Measurements from ENCODE around the gene TBL1Y. TPM values are rescaled to one million over a fixed set of nuclear protein-coding genes. Genes with fewer than 3 reads are reported as not detected.

The TBL1Y gene
- total and polyA plus RNA-seq, 2 donors from 2014 or later, result 0.54 TPM; not detected in 1

- H3K4me1 ChIP-seq (ENCODE audit: control insufficient read depth in 2 of 3, insufficient read depth in 2 of 3, low read depth in 1 of 3, low read length in 3 of 3), result peaks cover 0 to 3% (median 0%) of the 10 kb centered on the region in 3 donors
- FAIRE-seq, result no peak
- no peaks in the 10 kb centered on the region for H3K9me3 ChIP-seq (ENCODE audit: control insufficient read depth in 2 of 3, insufficient read depth in 1 of 3, low read length in 3 of 3)
- H3K4me3 ChIP-seq (ENCODE audit: low read length in 3 of 3), result no peak overlapping the region
- no peak overlapping the region for H3K27ac ChIP-seq (ENCODE audit: low read depth in 2 of 2, low read length in 2 of 2)
- H3K9ac ChIP-seq (ENCODE audit: low read length in 3 of 3), result no peak overlapping the region
- intact Hi-C loops (cut with DNase I), result no loop called here
- no peaks in the 10 kb centered on the region for H3K27me3 ChIP-seq (ENCODE audit: control insufficient read depth, insufficient read depth, low read length)
- H3K36me3 ChIP-seq (ENCODE audit: control insufficient read depth in 2 of 3, insufficient read depth in 3 of 3, low read length in 3 of 3), result no peaks in the 10 kb centered on the region
- no peak for DNase-seq
- TF ChIP-seq, protein P1, sequence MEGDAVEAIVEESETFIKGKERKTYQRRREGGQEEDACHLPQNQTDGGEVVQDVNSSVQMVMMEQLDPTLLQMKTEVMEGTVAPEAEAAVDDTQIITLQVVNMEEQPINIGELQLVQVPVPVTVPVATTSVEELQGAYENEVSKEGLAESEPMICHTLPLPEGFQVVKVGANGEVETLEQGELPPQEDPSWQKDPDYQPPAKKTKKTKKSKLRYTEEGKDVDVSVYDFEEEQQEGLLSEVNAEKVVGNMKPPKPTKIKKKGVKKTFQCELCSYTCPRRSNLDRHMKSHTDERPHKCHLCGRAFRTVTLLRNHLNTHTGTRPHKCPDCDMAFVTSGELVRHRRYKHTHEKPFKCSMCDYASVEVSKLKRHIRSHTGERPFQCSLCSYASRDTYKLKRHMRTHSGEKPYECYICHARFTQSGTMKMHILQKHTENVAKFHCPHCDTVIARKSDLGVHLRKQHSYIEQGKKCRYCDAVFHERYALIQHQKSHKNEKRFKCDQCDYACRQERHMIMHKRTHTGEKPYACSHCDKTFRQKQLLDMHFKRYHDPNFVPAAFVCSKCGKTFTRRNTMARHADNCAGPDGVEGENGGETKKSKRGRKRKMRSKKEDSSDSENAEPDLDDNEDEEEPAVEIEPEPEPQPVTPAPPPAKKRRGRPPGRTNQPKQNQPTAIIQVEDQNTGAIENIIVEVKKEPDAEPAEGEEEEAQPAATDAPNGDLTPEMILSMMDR (IDR thresholded peaks at IDR 0.05; ENCODE audit: borderline replicate concordance, extremely low read depth, insufficient read depth), result no peak
Observed at GRCh38 chrY:6989886-6990620, 79.6 kb downstream of the TBL1Y start.

DNA sequence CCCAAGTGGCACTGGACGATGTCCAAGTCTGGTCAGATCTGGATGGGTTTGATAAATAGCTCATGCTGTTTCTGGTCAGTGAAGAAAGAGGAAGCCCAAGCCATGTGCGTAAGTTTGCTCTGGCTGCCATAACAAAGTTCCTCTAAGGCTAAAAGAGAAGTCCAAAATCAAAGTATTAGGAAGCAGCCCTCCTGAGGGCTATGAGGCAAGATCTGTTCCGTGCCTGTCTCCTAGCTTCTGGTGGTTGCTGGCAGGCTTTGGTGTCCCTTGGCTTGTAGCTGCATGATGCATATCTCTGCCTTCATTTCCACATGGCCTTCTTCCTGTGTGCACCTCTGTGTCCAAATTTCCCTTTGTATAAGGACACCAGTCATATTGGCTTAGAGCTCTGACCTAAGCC lies 81.5 kb downstream of the TBL1Y start:
- TF ChIP-seq, protein P1 (IDR thresholded peaks at IDR 0.05; ENCODE audit: borderline replicate concordance, extremely low read depth, insufficient read depth), result no peak
- Histone ChIP-seq H3K4me3 (ENCODE audit: low read length in 3 of 3) (no peak overlapping the region), H3K9me3 (ENCODE audit: control insufficient read depth in 2 of 3, insufficient read depth in 1 of 3, low read length in 3 of 3) (no peaks in the 10 kb centered on the region), H3K9ac (ENCODE audit: low read length in 3 of 3) (no peak overlapping the region), H3K27ac (ENCODE audit: low read depth in 2 of 2, low read length in 2 of 2) (no peak overlapping the region), H3K36me3 (ENCODE audit: control insufficient read depth in 2 of 3, insufficient read depth in 3 of 3, low read length in 3 of 3) (no peaks in the 10 kb centered on the region), H3K27me3 (ENCODE audit: control insufficient read depth, insufficient read depth, low read length) (no peaks in the 10 kb centered on the region), H3K4me1 (ENCODE audit: control insufficient read depth in 2 of 3, insufficient read depth in 2 of 3, low read depth in 1 of 3, low read length in 3 of 3) (peaks cover 0 to 6% (median 5%) of the 10 kb centered on the region in 3 donors)
- intact Hi-C loops (cut with DNase I), result no loop called here
- DNase-seq (no peak), FAIRE-seq (no peak)

- H3K4me1 ChIP-seq (ENCODE audit: control insufficient read depth in 2 of 3, insufficient read depth in 2 of 3, low read depth in 1 of 3, low read length in 3 of 3), result peaks cover 0 to 15% (median 5%) of the 10 kb centered on the region in 3 donors
- no peaks in the 10 kb centered on the region for H3K9me3 ChIP-seq (ENCODE audit: control insufficient read depth in 2 of 3, insufficient read depth in 1 of 3, low read length in 3 of 3)
- DNase-seq (peak in 1 of 5 donors; percentile 23), FAIRE-seq (no peak)
- no peak overlapping the region for H3K4me3 ChIP-seq (ENCODE audit: low read length in 3 of 3)
- no peaks in the 10 kb centered on the region for H3K36me3 ChIP-seq (ENCODE audit: control insufficient read depth in 2 of 3, insufficient read depth in 3 of 3, low read length in 3 of 3)
- H3K27me3 ChIP-seq (ENCODE audit: control insufficient read depth, insufficient read depth, low read length), result no peaks in the 10 kb centered on the region
- no peak overlapping the region for H3K9ac ChIP-seq (ENCODE audit: low read length in 3 of 3)
- intact Hi-C loops (cut with DNase I), result no loop called here
- TF ChIP-seq, protein P1 (IDR thresholded peaks at IDR 0.05; ENCODE audit: borderline replicate concordance, extremely low read depth, insufficient read depth), result no peak
- peak overlapping the region in 1 of 2 donors; percentile 87 for H3K27ac ChIP-seq (ENCODE audit: low read depth in 2 of 2, low read length in 2 of 2)
Observed at GRCh38 chrY:6995987-6996386, 85.5 kb downstream of the TBL1Y start.

Measured in kidney (tissue), 14 donors.